ENCODE measurements around the gene PVALEF.
"Not testable (repeated sequence)": the region's sequence is repeated elsewhere in the genome, so short reads cannot be mapped to it uniquely, and the experiment has no call there.

PVALEF gene

DNA sequence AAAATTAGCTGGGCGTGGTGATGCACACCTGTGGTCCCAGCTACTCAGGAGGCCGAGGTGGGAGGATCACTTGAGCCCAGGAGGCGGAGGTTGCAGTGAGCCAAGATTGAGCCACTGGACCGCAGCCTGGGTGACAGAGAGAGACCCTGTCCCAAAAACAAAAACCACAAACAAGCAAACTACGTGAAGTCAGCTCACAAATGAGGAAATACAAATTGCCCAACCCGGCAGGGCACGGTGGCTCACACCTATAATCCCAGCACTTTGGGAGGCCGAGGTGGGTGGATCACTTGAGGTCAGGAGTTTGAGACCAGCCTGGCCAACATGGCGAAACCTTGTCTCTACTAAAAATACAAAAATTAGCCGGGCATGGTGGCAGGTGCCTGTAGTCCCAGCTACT, 19.1 kb upstream of the PVALEF start:
- DNase-seq = not testable (repeated sequence)

- no peak for DNase-seq
Measured at GRCh38 chr17:81147701-81148100, 17.6 kb upstream of the PVALEF start.

DNA sequence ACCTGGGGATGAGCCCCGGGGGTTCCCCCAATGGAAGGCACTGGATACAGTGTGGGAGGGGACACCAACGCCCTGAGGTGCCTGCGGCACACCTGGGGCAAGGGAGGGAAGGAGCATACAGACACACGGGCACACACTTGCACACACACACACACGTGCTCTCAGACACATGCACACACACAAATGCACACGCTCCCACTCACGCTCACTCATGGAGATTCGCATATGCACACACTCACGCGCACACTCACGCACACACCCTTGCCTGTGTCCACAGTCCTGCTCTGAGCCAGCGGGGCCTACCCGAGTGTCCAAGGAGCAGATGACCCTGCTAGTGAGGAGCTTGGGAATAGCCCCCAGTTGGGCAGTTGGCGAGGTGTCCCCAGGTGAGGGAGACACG, 16.7 kb upstream of the PVALEF start:
- no peak for DNase-seq

DNA sequence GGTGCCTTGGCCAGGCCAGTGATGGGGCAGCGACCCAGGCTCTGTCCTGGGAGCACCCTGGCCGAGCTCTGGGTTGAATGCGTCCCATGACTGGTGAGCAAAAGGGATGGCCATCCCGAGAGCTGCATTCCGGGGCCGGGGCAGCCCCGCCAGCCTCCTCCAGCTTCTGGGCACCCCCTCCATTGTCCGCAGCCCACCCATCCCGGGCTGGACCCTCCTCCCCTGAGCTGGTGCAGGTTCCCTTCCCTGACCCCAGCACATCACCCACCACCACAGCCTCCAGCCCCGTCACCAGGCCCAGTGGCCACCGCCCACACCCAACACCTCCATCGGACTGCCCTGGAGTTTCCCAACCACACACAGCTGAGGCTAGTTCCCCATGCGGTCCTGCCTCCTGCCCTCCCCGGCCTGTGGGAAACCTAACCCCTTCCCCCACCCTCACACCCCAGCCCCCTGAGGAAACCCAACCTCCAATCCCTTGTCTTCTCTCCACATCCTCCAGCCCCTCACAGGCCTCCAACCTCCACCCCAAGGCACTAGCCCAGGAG, 16.2 kb upstream of the PVALEF start:
- no peak for DNase-seq

GRCh38 chr17:81150377-81151077, 14.8 kb upstream of the PVALEF start:
- DNase-seq = no peak

DNA sequence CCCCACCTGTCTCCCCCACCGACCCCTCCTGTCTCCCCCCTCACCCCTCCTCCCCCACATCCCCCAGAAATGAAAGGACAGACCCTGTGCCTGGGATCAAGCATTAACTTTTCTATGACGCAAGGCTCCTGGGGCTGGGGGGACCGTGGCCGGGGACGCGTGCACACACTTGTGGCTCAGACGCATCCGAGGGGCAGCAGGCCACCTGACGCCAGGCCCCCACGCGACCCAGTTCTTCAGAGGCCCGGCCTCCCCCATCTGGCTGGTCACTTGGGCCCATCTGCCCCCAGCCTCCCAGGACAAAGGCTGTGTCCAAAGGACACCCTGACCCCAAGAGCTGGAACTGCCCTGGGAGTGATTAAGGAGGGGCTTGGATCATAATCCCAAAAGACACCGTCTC, 14.0 kb upstream of the PVALEF start:
- DNase-seq = no peak

- DNase-seq = no peak
Measured at GRCh38 chr17:81152288-81152828, 12.9 kb upstream of the PVALEF start.

GRCh38 chr17:81153340-81153803, 11.9 kb upstream of the PVALEF start:
- DNase-seq = no peak

- DNase-seq = not testable (repeated sequence)
Measured at GRCh38 chr17:81154016-81154415, 11.3 kb upstream of the PVALEF start.

- no peak for DNase-seq
Measured at GRCh38 chr17:81154961-81155360, 10.3 kb upstream of the PVALEF start.

- DNase-seq = no peak
Measured at GRCh38 chr17:81156866-81157805, 8.2 kb upstream of the PVALEF start.

DNA sequence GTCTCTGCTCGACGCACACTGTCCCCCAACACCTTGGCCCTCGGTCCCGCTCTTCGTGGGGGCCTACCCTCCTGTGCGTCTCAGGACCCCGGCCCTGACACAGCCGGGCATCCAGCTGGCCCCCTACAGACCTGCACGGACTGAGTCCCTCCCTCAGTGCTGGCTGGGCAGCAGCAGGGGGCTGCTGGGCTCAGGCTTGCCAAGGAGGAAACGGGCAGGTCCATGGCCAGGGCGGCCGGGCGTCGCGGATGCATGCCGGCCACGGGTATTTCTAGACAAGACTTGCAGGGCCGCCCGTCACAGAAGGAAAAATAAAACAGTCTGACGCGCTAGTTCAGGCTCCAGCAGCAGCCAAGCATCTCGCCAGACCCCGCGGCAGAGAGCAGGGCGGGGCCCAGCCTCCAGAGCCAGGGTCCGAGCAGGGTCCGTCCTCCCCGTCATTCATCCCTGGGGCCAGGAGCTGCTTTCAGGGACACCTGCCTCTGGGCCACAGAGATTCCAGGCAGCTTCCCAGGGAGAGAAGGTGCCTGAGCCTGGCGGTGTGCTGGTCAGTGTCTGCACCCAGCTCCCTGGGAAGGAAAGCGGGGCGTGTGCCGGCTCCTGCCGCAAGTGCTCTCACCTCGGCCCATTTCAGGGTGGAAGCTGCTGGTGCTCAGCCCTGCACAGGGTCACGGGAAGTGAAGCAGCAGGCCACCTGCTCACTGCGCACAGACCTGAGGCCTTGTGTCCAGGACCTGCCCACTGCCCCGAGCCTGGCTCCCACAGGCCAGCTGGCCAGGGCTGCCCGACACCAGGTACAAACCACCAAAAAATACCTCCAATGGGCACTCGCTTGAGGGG, 7.2 kb upstream of the PVALEF start:
- no peak for DNase-seq

DNA sequence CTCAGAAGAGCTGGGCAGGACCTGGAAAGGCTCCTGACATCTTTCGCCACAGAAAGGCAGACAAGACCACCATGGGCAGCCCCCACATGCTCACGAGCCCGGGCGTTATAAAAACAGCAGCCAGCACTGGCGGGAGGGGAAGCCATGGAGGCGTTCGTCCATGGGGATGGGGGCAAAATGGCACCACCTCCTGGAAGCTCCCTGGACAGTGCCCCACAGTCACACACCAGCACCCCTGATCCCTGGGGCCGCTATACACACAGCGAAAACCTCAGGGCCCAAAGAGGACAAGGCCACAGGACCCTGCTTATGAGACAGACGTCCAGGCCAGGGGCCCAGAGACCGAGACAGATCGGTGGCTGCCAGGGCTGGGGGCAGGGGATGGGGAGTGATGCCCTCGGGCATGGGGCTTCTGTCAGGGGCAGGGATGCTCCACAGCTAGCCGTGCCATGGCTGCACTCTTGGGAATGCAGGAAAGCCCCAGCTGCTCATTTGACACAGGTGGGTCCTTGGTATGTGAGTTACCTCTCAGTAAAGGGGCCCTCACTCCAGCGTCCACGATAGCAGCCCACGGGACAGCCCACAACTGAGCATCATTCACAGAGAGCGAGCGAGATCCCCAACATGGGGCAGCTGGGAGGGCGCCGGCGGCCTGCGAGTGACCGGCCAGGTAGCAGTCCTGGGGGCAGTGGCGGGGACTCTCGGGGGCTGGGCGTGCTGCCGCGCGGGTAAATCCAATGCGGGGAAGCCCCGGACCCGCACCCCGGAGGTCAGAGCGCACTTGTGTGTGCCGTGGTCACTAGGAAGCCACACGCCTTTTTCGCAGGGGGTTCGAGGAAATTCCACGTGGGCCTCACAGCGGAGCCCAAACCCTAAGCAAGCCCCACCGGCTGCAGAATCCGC, 6.4 kb upstream of the PVALEF start:
- no peak for DNase-seq

DNA sequence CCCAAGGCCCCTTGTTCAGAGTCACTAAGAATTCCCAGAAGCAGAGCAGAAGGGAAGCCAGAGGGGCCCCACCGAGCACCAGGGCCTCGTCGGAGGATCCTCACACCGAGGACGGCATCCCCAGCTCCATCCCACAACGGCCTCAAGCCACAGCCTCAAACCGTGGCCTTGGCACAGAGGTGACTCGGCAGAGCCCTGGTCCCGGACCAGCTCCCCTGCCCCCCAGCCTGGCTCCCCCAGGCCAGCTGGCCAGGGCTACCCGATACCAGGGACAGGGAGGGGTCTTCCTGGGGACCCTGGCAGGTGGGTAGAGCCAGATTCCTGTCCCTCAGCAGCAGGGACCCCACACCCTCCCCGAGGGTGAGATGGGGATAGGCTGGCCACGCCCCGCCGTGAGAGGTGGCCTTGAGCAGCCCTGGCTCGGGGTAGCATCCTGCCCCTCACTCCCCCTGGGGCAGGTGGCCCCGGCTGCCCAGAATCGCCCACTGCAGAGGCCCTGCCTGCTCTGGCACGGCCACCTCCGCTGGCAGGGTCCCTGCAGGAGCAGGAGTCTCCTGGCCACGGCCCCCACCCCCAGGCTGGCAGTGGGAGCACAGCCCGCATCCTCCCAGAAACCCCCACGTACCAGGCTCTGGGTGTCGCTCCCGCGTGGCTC, 5.6 kb upstream of the PVALEF start:
- no peak for DNase-seq

- no peak for DNase-seq
Measured at GRCh38 chr17:81160306-81160705, 5.0 kb upstream of the PVALEF start.

DNA sequence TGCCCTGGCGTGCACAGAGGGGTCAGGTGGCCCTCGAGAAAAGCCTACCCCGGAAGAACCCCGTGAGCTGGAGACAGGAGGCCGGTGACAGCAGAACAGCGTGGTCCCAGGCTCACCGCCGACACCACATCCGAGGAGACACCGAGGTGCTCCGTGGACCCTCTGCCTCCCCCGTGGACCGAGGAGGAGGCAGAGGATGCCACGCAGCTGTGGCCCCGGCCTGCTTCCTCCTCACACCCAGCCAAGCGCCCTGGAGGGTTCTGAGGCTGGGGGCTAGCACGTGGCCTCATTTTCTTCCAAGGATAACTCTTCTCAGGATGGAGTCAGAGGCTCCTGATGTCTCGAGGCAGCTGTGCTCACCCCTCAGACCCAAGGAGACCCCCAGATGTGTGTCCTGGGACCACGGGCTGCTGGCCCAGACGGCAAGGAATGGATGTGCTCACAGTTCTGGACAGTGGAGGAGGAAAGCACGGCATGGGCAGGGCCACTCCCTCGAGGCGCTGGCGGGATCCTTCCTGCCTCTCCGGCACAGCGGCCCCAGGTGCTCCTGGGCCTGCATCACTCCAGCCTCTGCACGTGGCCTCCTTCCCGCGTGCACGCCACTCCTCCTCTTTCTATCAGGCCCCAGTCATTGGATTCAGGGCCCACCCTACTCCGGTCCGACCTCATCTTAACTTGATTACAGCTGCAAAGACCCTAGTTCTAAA, 4.4 kb upstream of the PVALEF start:
- DNase-seq = no peak

GRCh38 chr17:81161536-81161935, 3.8 kb upstream of the PVALEF start:
- no peak for DNase-seq

DNA sequence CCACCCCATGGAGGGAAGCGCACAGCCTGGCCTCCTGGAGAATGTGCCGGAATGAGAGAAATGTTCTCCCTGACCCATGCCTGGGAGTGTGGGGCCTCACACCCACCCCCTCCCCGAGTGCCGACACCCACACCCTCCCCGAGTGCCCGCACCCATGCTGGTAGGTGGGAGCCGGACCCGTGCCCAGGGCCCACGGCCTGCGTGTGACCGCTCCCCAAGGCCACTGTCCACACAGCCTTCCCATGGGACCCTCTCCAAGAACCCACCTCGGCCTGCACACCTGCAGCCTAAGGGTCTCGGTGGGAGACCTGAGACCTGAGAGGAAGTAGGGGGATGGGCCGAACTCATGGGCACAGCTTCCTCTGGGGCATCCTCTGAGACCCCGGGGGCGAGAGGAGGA, 3.3 kb upstream of the PVALEF start:
- no peak for DNase-seq

DNA sequence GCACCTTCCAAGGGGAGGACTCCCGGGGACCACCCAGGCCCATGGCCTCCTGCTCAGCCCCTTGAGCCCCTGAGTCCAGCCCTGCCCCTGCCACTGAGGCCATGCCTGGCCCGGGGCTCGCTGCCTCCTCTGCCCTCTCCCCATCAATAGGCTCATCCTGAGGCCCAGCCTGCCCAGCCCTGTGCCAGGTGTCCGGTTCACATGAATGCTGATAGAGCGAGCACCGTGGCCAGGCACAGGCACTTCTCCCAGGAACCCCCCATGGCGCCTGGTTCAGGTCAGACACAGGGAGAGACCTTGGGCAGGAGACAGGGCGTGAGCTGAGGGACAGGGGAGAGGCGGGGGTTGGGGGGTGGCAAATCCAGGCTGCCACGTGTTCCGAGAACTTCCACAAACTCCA, 2.8 kb upstream of the PVALEF start:
- no peak for DNase-seq

GRCh38 chr17:81163051-81163695, 2.1 kb upstream of the PVALEF start:
- no peak for DNase-seq
